Measurements from ENCODE around the gene CAPNS1.
"Not testable (repeated sequence)": the region's sequence is repeated elsewhere in the genome, so short reads cannot be mapped to it uniquely, and the experiment has no call there.

CAPNS1 gene

GRCh38 chr19:36182612-36183244 is 42.9 kb downstream of the CAPNS1 start:
- no peak for DNase-seq (ENCODE audit: low read depth)
- H3K4me3 ChIP-seq (ENCODE audit: low read depth, low read length) = no peak overlapping the region
- TF ChIP-seq MYC (IDR thresholded peaks at IDR 0.05; ENCODE audit: low read depth, low read length) = no peak
- no peak for TF ChIP-seq CTCF (IDR thresholded peaks at IDR 0.05; ENCODE audit: low read depth, low read length)

GRCh38 chr19:36183245-36183628 is 43.4 kb downstream of the CAPNS1 start:
- TF ChIP-seq CTCF (IDR thresholded peaks at IDR 0.05; ENCODE audit: low read depth, low read length) (no peak), POLR2A (IDR thresholded peaks at IDR 0.05; ENCODE audit: extremely low read depth, insufficient read length) (no peak), MYC (IDR thresholded peaks at IDR 0.05; ENCODE audit: low read depth, low read length) (no peak), MAX (IDR thresholded peaks at IDR 0.05; ENCODE audit: low read depth, low read length) (no peak)
- no peak for DNase-seq (ENCODE audit: low read depth)
- no peak overlapping the region for H3K4me3 ChIP-seq (ENCODE audit: low read depth, low read length)

- DNase-seq (ENCODE audit: low read depth); H3K4me3 ChIP-seq (ENCODE audit: low read depth, low read length): not testable (repeated sequence)
Measured at GRCh38 chr19:36186722-36187121, 46.9 kb downstream of the CAPNS1 start.

- DNase-seq (ENCODE audit: low read depth) = no peak
Measured at GRCh38 chr19:36196249-36196648, 56.4 kb downstream of the CAPNS1 start.

GRCh38 chr19:36198119-36198518 is 58.3 kb downstream of the CAPNS1 start:
- TF ChIP-seq POLR2A (IDR thresholded peaks at IDR 0.05; ENCODE audit: extremely low read depth, insufficient read length) (no peak), CTCF (IDR thresholded peaks at IDR 0.05; ENCODE audit: low read depth, low read length) (no peak), MAX (IDR thresholded peaks at IDR 0.05; ENCODE audit: low read depth, low read length) (no peak), MYC (IDR thresholded peaks at IDR 0.05; ENCODE audit: low read depth, low read length) (no peak)
- DNase-seq (ENCODE audit: low read depth) = no peak
- no peak overlapping the region for H3K4me3 ChIP-seq (ENCODE audit: low read depth, low read length)

More at GRCh38 chr19:36196249-36196648, 56.4 kb downstream of the CAPNS1 start:
- H3K4me3 ChIP-seq (ENCODE audit: low read depth, low read length) = no peak overlapping the region
- no peak for TF ChIP-seq MAX (IDR thresholded peaks at IDR 0.05; ENCODE audit: low read depth, low read length)
- TF ChIP-seq MYC (IDR thresholded peaks at IDR 0.05; ENCODE audit: low read depth, low read length) = no peak
- no peak for TF ChIP-seq CTCF (IDR thresholded peaks at IDR 0.05; ENCODE audit: low read depth, low read length)
- TF ChIP-seq POLR2A (IDR thresholded peaks at IDR 0.05; ENCODE audit: extremely low read depth, insufficient read length) = no peak
